GM20431 (cell line): ENCODE results near the gene PERM1.
"Not testable (repeated sequence)": the region's sequence is repeated elsewhere in the genome, so short reads cannot be mapped to it uniquely, and the experiment has no call there.

ENCODE experiments used
- in situ Hi-C: fragments of 300-500 bp; cut with MseI, MboI; formaldehyde crosslinking; loops from one replicate; pipeline ENCODE4 v1.15.0; 2020; ENCODE audit warnings: low sequenced_read_pairs; ENCODE audit not compliant: unreplicated experiment

PERM1 gene

GRCh38 chr1:998995-999724 lies 17.3 kb upstream of the PERM1 start:
- in situ Hi-C loops: no loop called here

GRCh38 chr1:998745-998994 lies 16.8 kb upstream of the PERM1 start:
- in situ Hi-C loops: no loop called here

GRCh38 chr1:997993-998744 lies 16.3 kb upstream of the PERM1 start:
- in situ Hi-C loops: no loop called here

GRCh38 chr1:997713-997992 lies 15.8 kb upstream of the PERM1 start:
- in situ Hi-C loops: no loop called here

- in situ Hi-C loops: no loop called here
Observed at GRCh38 chr1:996851-997712, 15.2 kb upstream of the PERM1 start.

- in situ Hi-C loops: no loop called here
Observed at GRCh38 chr1:995665-996633, 14.1 kb upstream of the PERM1 start.

GRCh38 chr1:994546-994945 lies 12.7 kb upstream of the PERM1 start:
- in situ Hi-C loops: not testable (repeated sequence)

- in situ Hi-C loops: no loop called here
Observed at GRCh38 chr1:993379-993995, 11.6 kb upstream of the PERM1 start.

GRCh38 chr1:992362-992761 lies 10.5 kb upstream of the PERM1 start:
- in situ Hi-C loops: no loop called here

- in situ Hi-C loops: no loop called here
Observed at GRCh38 chr1:991895-992294, 10.0 kb upstream of the PERM1 start.

GRCh38 chr1:991275-991674 lies 9.4 kb upstream of the PERM1 start:
- in situ Hi-C loops: not testable (repeated sequence)

- in situ Hi-C loops: not testable (repeated sequence)
Observed at GRCh38 chr1:988061-988460, 6.2 kb upstream of the PERM1 start.

- in situ Hi-C loops: no loop called here
Observed at GRCh38 chr1:985126-985525, 3.2 kb upstream of the PERM1 start.

GRCh38 chr1:984476-984814 lies 2.6 kb upstream of the PERM1 start:
- in situ Hi-C loops: no loop called here

- in situ Hi-C loops: no loop called here
Observed at GRCh38 chr1:983798-984475, 2.0 kb upstream of the PERM1 start.

- in situ Hi-C loops: no loop called here
Observed at GRCh38 chr1:982765-983436, 1.0 kb upstream of the PERM1 start.

- in situ Hi-C loops: no loop called here
Observed at GRCh38 chr1:981491-981954, 370 bp downstream of the PERM1 start.

- in situ Hi-C loops: no loop called here
Observed at GRCh38 chr1:980602-981395, 1.1 kb downstream of the PERM1 start.
